ENCODE measurements around the gene ALMS1. TPM values are rescaled to one million over a fixed set of nuclear protein-coding genes. Genes with fewer than 3 reads are reported as not detected.
A peak's percentile ranks its signal among the peaks of the same experiment; 100 is the strongest.
"Not testable (repeated sequence)": the region's sequence is repeated elsewhere in the genome, so short reads cannot be mapped to it uniquely, and the experiment has no call there.

ALMS1 gene
- total and polyA plus RNA-seq, 12 donors = 6.2 to 33.3 (median 12.0) TPM

- H3K27me3 ChIP-seq = no peaks in the 10 kb centered on the region
- WGBS, 4 donors = 87 to 100% (median 92%) methylated on average over 1 of the region's 1 CpG
- no peak overlapping the region for H3K4me3 ChIP-seq
- intact Hi-C loops (cut with DNase I) = no loop called here
- peaks cover 0 to 11% (median 11%) of the 10 kb centered on the region in 3 donors for H3K9me3 ChIP-seq (replicated peaks in 1 of 3)
- no peak for DNase-seq
- no peaks in the 10 kb centered on the region for H3K4me1 ChIP-seq (replicated peaks in 1 of 2)
- TF ChIP-seq POLR2A (IDR thresholded peaks at IDR 0.05) (no peak), CTCF (IDR thresholded peaks at IDR 0.05) (no peak)
- H3K27ac ChIP-seq = no peak overlapping the region
- H3K36me3 ChIP-seq (replicated peaks in 1 of 2) = no peaks in the 10 kb centered on the region
Observed at GRCh38 chr2:73532381-73532780, 146.7 kb downstream of the ALMS1 start.

GRCh38 chr2:73536133-73536840, 150.7 kb downstream of the ALMS1 start:
- intact Hi-C loops (cut with DNase I) = no loop called here
- Histone ChIP-seq H3K27ac (no peak overlapping the region), H3K4me1 (replicated peaks in 1 of 2) (no peaks in the 10 kb centered on the region), H3K27me3 (no peaks in the 10 kb centered on the region), H3K9me3 (replicated peaks in 1 of 3) (no peaks in the 10 kb centered on the region), H3K4me3 (no peak overlapping the region), H3K36me3 (replicated peaks in 1 of 2) (no peaks in the 10 kb centered on the region)
- 84 to 91% (median 87%) methylated on average over 6 of the region's 6 CpGs for WGBS, 4 donors
- TF ChIP-seq CTCF (IDR thresholded peaks at IDR 0.05) (no peak), POLR2A (IDR thresholded peaks at IDR 0.05) (no peak)
- no peak for DNase-seq

GRCh38 chr2:73560875-73561274, 175.2 kb downstream of the ALMS1 start:
- peak in 1 of 7 donors; percentile 2 for DNase-seq
- 66 to 76% (median 71%) methylated on average over 5 of the region's 5 CpGs for WGBS, 4 donors
- H3K36me3 ChIP-seq (replicated peaks in 1 of 2); H3K27me3 ChIP-seq; H3K4me1 ChIP-seq (replicated peaks in 1 of 2); intact Hi-C loops (cut with DNase I); H3K27ac ChIP-seq; H3K9me3 ChIP-seq (replicated peaks in 1 of 3); H3K4me3 ChIP-seq: not testable (repeated sequence)

- no peaks in the 10 kb centered on the region for H3K36me3 ChIP-seq (replicated peaks in 1 of 2)
- no peaks in the 10 kb centered on the region for H3K9me3 ChIP-seq (replicated peaks in 1 of 3)
- intact Hi-C loops (cut with DNase I) = no loop called here
- no peak for DNase-seq
- no peak overlapping the region for H3K27ac ChIP-seq
- H3K27me3 ChIP-seq = no peaks in the 10 kb centered on the region
- no peaks in the 10 kb centered on the region for H3K4me1 ChIP-seq (replicated peaks in 1 of 2)
- TF ChIP-seq CTCF (IDR thresholded peaks at IDR 0.05) (no peak), POLR2A (IDR thresholded peaks at IDR 0.05) (no peak)
- no peak overlapping the region for H3K4me3 ChIP-seq
Observed at GRCh38 chr2:73561422-73561821, 175.8 kb downstream of the ALMS1 start.

- Histone ChIP-seq H3K4me1 (replicated peaks in 1 of 2) (no peaks in the 10 kb centered on the region), H3K27me3 (no peaks in the 10 kb centered on the region), H3K9me3 (replicated peaks in 1 of 3) (no peaks in the 10 kb centered on the region), H3K27ac (no peak overlapping the region), H3K4me3 (no peak overlapping the region), H3K36me3 (replicated peaks in 1 of 2) (no peaks in the 10 kb centered on the region)
- no peak for DNase-seq
- 90 to 100% (median 100%) methylated on average over 1 of the region's 1 CpG for WGBS, 4 donors
- no peak for TF ChIP-seq CTCF (IDR thresholded peaks at IDR 0.05)
- no peak for TF ChIP-seq POLR2A (IDR thresholded peaks at IDR 0.05)
- intact Hi-C loops (cut with DNase I) = no loop called here
Observed at GRCh38 chr2:73564986-73565385, 179.3 kb downstream of the ALMS1 start.

All from adrenal gland (tissue), 12 donors.